GM23338 (cell line): ENCODE results near the gene FAM9C. TPM values are rescaled to one million over a fixed set of nuclear protein-coding genes. Genes with fewer than 3 reads are reported as not detected.
A peak's percentile ranks its signal among the peaks of the same experiment; 100 is the strongest.

ENCODE experiments used
- ATAC-seq: fragments of 200-7000 bp; cut with Tn5 transposase; 3 replicates; pipeline ENCODE4 v1.9.1; 2020
- DNase-seq: peaks from one replicate; pipeline ENCODE4 v3.0.0-alpha.2; 2015; ENCODE audit warnings: low spot score
- H2AFZ ChIP-seq: fragments of 200-600 bp; sonication (generic); 2 replicates; pipeline ENCODE4 v1.8.0; 2016; ENCODE audit warnings: antibody characterized with exemption, mild to moderate bottlenecking, moderate library complexity
- H3F3A ChIP-seq: fragments of 200-600 bp; sonication (generic); replicated peaks from 2 replicates; pipeline ENCODE4 v1.8.0; 2017; ENCODE audit warnings: antibody characterized with exemption, mixed run types, low read depth
- H3K27ac ChIP-seq: fragments of 200-600 bp; sonication (generic); 2 replicates; pipeline ENCODE4 v1.6.1; 2016; ENCODE audit warnings: low read depth
- H3K27me3 ChIP-seq: fragments of 200-600 bp; sonication (generic); 2 replicates; pipeline ENCODE4 v1.8.0; 2016; ENCODE audit warnings: mild to moderate bottlenecking, mixed run types, moderate library complexity; ENCODE audit not compliant: insufficient read depth
- H3K36me3 ChIP-seq: fragments of 200-600 bp; sonication (generic); 2 replicates; pipeline ENCODE4 v1.8.0; 2016; ENCODE audit warnings: mild to moderate bottlenecking; ENCODE audit not compliant: insufficient read depth
- H3K4me1 ChIP-seq: fragments of 200-600 bp; sonication (generic); 2 replicates; pipeline ENCODE4 v1.8.0; 2016; ENCODE audit warnings: mild to moderate bottlenecking, moderate library complexity; ENCODE audit not compliant: insufficient read depth
- H3K4me2 ChIP-seq: fragments of 200-600 bp; sonication (generic); 2 replicates; pipeline ENCODE4 v1.7.1; 2017; ENCODE audit warnings: mixed run types
- H3K4me3 ChIP-seq: fragments of 200-600 bp; sonication (generic); 2 replicates; pipeline ENCODE4 v1.6.1; 2016; ENCODE audit warnings: mixed run types
- H3K79me2 ChIP-seq: fragments of 200-600 bp; sonication (generic); replicated peaks from 2 replicates; pipeline ENCODE4 v1.8.0; 2017; ENCODE audit warnings: mild to moderate bottlenecking; ENCODE audit not compliant: insufficient read depth
- H3K9me2 ChIP-seq: fragments of 200-600 bp; sonication (generic); 2 replicates; pipeline ENCODE4 v1.8.0; 2017; ENCODE audit not compliant: insufficient read depth
- H4K20me1 ChIP-seq: fragments of 200-600 bp; sonication (generic); replicated peaks from 2 replicates; pipeline ENCODE4 v1.8.0; 2017; ENCODE audit warnings: mild to moderate bottlenecking; ENCODE audit not compliant: insufficient read depth
- H3K27ac Mint-ChIP-seq: 2 replicates; pipeline ENCODE4 v1.8.0; 2020; ENCODE audit warnings: inconsistent platforms, mild to moderate bottlenecking, moderate library complexity, mixed read lengths
- H3K27me3 Mint-ChIP-seq: 3 replicates; pipeline ENCODE4 v1.8.0; 2022; ENCODE audit warnings: low read depth, mild to moderate bottlenecking, moderate library complexity, mixed read lengths, inconsistent platforms; ENCODE audit not compliant: insufficient read depth, poor library complexity
- H3K36me3 Mint-ChIP-seq: 3 replicates; pipeline ENCODE4 v1.8.0; 2021; ENCODE audit warnings: low read depth, mild to moderate bottlenecking, inconsistent platforms, moderate library complexity, mixed read lengths
- H3K4me1 Mint-ChIP-seq: 3 replicates; pipeline ENCODE4 v1.8.0; 2020; ENCODE audit warnings: mild to moderate bottlenecking, inconsistent platforms, mixed read lengths
- H3K4me3 Mint-ChIP-seq: 3 replicates; pipeline ENCODE4 v1.8.0; 2021; ENCODE audit warnings: moderate library complexity, mild to moderate bottlenecking, inconsistent platforms, mixed read lengths
- H3K9me3 Mint-ChIP-seq: 3 replicates; pipeline ENCODE4 v1.8.0; 2020; ENCODE audit warnings: moderate library complexity, mild to moderate bottlenecking, inconsistent platforms, mixed read lengths
- ETS1 ChIP-seq: IDR thresholded peaks from 2 replicates; pipeline ENCODE4 v1.6.1; 2016; ENCODE audit warnings: antibody characterized with exemption
- EZH2phosphoT487 ChIP-seq: fragments of 200-600 bp; sonication (generic); IDR thresholded peaks from one replicate; pipeline ENCODE4 v1.8.1; 2018; ENCODE audit warnings: antibody characterized with exemption; ENCODE audit not compliant: unreplicated experiment
- NANOG ChIP-seq: IDR thresholded peaks from 2 replicates; pipeline ENCODE4 v1.6.1; 2016; ENCODE audit warnings: antibody characterized with exemption, borderline replicate concordance
- POLR2AphosphoS5 ChIP-seq: IDR thresholded peaks from 2 replicates; pipeline ENCODE4 v1.6.1; 2016; ENCODE audit warnings: antibody characterized with exemption, low read depth
- REST ChIP-seq: IDR thresholded peaks from one replicate; pipeline ENCODE4 v1.6.1; 2018; ENCODE audit warnings: antibody characterized with exemption; ENCODE audit not compliant: unreplicated experiment
- STAT1 ChIP-seq: IDR thresholded peaks from one replicate; pipeline ENCODE4 v1.6.1; 2016; ENCODE audit warnings: antibody characterized with exemption; ENCODE audit not compliant: unreplicated experiment
- ZNF114 ChIP-seq: fragments of 250-450 bp; sonication (Bioruptor Pico); IDR thresholded peaks from 2 replicates; pipeline ENCODE4 v1.5.0; 2020; ENCODE audit warnings: mild to moderate bottlenecking, moderate library complexity
- ZNF331 ChIP-seq: fragments of 250-450 bp; sonication (Bioruptor Pico); IDR thresholded peaks from 2 replicates; pipeline ENCODE4 v1.5.0; 2020; ENCODE audit warnings: low read depth, mild to moderate bottlenecking, moderate library complexity
- polyA plus RNA-seq: library from polyadenylated mRNA; unstranded; fragments of >200 nt; fragmentation: Nextera tagmentation; extraction: Ambion mirVana; gene quantifications from 2 replicates; pipeline ENCODE4 v1.2.1, GENCODE V29; 2016
- total RNA-seq: library from RNA; depleted of rRNA; stranded (reverse); fragments of >200 nt; shearing (Covaris generic); gene quantifications from 2 replicates; pipeline ENCODE4 v1.2.3, GENCODE V29; 2014

FAM9C gene
- total and polyA plus RNA-seq, 2 experiments from 2014 or later: 0.08 TPM; not detected in 1

GRCh38 chrX:13080128-13080795 is 35.8 kb upstream of the FAM9C start (continued):
- TF ChIP-seq ZNF331 (CRISPR knock-in tag) (no peak), ZNF114 (CRISPR knock-in tag) (no peak), ETS1 (no peak), REST (no peak)

GRCh38 chrX:13078739-13079444 is 34.5 kb upstream of the FAM9C start:
- H3K4me2 ChIP-seq: no peak overlapping the region

More at GRCh38 chrX:13078739-13079444, 34.5 kb upstream of the FAM9C start:
- no peaks in the 10 kb centered on the region for H4K20me1 ChIP-seq
- H3F3A ChIP-seq: no peaks in the 10 kb centered on the region
- no peaks in the 10 kb centered on the region for H3K9me2 ChIP-seq
- H3K27me3 ChIP-seq: no peaks in the 10 kb centered on the region
- no peaks in the 10 kb centered on the region for H3K9me3 Mint-ChIP-seq
- H3K79me2 ChIP-seq: no peaks in the 10 kb centered on the region
- no peaks in the 10 kb centered on the region for H3K36me3 ChIP-seq
- ATAC-seq (no peak), DNase-seq (no peak)
- H2AFZ ChIP-seq: peak overlapping the region; percentile 78
- TF ChIP-seq ZNF114 (CRISPR knock-in tag) (no peak), ETS1 (no peak), EZH2phosphoT487 (no peak), STAT1 (no peak), ZNF331 (CRISPR knock-in tag) (no peak), POLR2AphosphoS5 (no peak), NANOG (no peak)
- no peaks in the 10 kb centered on the region for H3K4me1 ChIP-seq
- H3K4me3 ChIP-seq: no peak overlapping the region
- H3K4me3 Mint-ChIP-seq: no peak overlapping the region
- H3K27ac Mint-ChIP-seq: no peak overlapping the region
- no peaks in the 10 kb centered on the region for H3K36me3 Mint-ChIP-seq
- peaks cover 2% of the 10 kb centered on the region for H3K27me3 Mint-ChIP-seq
- H3K4me1 Mint-ChIP-seq: peaks cover 7% of the 10 kb centered on the region; the same call in 2 of the 3 replicates
- H3K27ac ChIP-seq: no peak overlapping the region
